Mucosa of stomach (tissue), 1 donor: ENCODE results near the gene GLB1L3.
"Not testable (repeated sequence)": the region's sequence is repeated elsewhere in the genome, so short reads cannot be mapped to it uniquely, and the experiment has no call there.

ENCODE experiments used
- H3K27me3 ChIP-seq: one replicate; pipeline ENCODE4 v1.7.0; 2013; ENCODE audit warnings: mild to moderate bottlenecking, low read length; ENCODE audit not compliant: control insufficient read depth, insufficient read depth
- H3K36me3 ChIP-seq: one replicate; pipeline ENCODE4 v1.7.0; 2013; ENCODE audit warnings: low read length; ENCODE audit not compliant: control insufficient read depth, insufficient read depth
- H3K4me1 ChIP-seq: one replicate; pipeline ENCODE4 v1.7.0; 2013; ENCODE audit warnings: mild to moderate bottlenecking, low read length; ENCODE audit not compliant: control insufficient read depth, insufficient read depth
- H3K4me3 ChIP-seq: one replicate; pipeline ENCODE4 v1.7.0; 2013; ENCODE audit warnings: low read length
- H3K9ac ChIP-seq: one replicate; pipeline ENCODE4 v1.7.0; 2013; ENCODE audit warnings: mild to moderate bottlenecking, low read length, moderate library complexity
- H3K9me3 ChIP-seq: one replicate; pipeline ENCODE4 v1.7.0; 2013; ENCODE audit warnings: mild to moderate bottlenecking, low read length, moderate library complexity; ENCODE audit not compliant: control insufficient read depth
- donor health status: Pancreatic carcinoma.

Gene GLB1L3

DNA sequence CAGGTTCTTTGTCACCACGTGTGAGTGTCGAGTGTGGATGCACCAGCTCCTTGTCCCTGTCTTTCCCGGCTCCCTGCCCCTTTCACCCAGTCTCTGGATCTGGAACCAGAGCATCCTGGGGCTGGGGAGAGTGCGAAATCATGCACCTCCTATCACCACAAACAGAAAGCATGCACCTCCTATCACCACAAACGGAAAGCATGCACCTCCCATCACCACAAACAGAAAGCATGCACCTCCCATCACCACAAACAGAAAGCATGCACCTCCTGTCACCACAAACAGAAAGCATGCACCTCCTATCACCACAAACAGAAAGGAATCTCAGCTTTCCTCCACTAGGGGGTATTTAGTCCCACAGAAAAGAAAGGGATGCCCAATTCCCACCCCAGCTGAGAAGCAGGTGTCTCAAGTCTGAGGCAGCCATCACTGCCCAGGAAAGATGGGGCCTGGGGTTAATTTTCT lies 5.9 kb upstream of the GLB1L3 start:
- no peaks in the 10 kb centered on the region for H3K9me3 ChIP-seq
- H3K9ac ChIP-seq = no peak overlapping the region
- no peak overlapping the region for H3K4me3 ChIP-seq
- peaks cover 9% of the 10 kb centered on the region for H3K4me1 ChIP-seq
- peaks cover 39% of the 10 kb centered on the region for H3K27me3 ChIP-seq
- H3K36me3 ChIP-seq = no peaks in the 10 kb centered on the region

DNA sequence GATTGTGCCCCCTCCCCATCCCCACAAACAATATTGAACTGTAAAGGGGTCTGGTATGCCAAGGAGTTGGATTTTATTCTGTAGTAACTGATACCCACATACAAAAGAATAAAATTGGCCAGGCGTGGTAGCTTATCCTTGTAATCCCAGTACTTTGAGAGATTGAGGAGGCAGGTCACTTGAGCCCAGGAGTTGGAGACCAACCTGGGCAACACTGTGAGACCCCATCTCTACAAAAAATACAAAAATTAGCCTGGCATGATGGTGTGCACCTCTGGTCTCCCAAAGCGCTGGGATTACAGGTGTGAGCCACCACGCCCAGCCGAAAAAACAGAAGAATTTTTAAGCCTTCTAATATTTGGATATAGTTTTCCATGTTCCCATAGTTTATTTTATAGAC lies 4.2 kb upstream of the GLB1L3 start:
- H3K36me3 ChIP-seq = no peaks in the 10 kb centered on the region
- H3K4me1 ChIP-seq = peaks cover 14% of the 10 kb centered on the region
- H3K27me3 ChIP-seq = peaks cover 56% of the 10 kb centered on the region
- H3K9me3 ChIP-seq = no peaks in the 10 kb centered on the region
- H3K4me3 ChIP-seq = no peak overlapping the region
- no peak overlapping the region for H3K9ac ChIP-seq

DNA sequence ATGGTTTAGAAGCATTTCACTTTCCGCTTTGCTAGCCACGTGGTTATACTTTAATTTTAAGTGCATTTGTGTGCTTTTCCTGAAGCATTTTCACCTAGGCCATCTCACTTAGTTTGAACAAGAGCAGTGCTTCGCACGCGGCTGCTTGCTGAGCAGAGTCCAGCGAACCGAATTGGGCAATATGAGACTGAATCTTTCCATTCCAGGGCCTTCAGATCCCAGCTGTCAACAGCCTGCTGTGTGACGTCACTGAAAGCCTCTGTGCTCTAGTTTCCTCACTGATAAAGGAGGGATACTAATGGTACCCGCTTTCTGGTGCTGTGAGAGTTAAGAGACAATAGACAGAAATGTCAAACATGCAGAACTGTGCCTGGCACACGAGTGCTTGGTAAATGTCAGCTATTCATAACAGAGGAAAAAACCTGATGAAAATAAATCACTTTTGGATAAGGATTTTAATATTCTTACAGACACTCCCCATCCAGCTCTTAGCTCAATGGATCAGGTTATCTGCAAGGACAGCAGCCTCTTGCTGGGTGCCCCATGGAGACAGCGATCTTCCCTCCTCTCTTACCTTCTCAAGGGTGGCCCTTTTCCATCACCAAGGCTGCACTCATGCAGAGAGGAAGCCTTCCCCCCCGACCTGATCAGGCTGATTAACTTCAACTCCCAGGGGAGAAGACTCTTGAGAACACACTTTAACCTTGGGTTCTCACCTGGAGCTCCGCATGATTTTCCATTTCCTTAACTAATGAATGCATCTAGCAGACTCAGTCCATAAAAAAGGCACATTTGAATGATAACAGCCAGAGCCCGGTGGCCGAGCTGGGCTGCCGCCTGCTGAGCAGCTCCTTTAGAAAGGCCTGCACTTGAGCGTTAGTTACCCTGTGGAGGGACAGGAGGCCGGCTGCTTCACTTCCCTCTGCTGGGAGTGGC lies 3.5 kb upstream of the GLB1L3 start:
- Histone ChIP-seq H3K36me3 (no peaks in the 10 kb centered on the region), H3K9me3 (no peaks in the 10 kb centered on the region), H3K27me3 (peaks cover 63% of the 10 kb centered on the region), H3K9ac (no peak overlapping the region), H3K4me3 (no peak overlapping the region), H3K4me1 (peaks cover 12% of the 10 kb centered on the region)

DNA sequence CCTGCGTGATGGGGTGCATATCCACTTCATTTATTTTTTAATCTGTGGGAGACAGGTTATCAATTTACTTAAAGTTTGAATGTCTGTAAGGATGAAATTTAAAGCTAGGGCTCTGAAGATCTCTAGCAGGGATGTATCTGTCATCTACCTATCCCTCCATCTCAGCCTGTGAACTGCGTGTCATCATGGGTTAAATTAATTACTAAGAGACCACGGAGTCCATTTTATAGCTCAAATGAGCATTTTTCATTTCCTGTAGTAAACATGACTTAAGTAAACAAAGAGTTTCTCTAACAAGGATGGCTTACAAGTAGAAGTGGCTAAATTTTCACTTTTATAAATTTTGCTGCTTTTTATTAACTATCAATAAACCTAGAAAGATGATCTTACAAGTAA lies 2.9 kb upstream of the GLB1L3 start:
- no peak overlapping the region for H3K9ac ChIP-seq
- H3K4me3 ChIP-seq = no peak overlapping the region
- peaks cover 70% of the 10 kb centered on the region for H3K27me3 ChIP-seq
- peaks cover 12% of the 10 kb centered on the region for H3K4me1 ChIP-seq
- H3K9me3 ChIP-seq = no peaks in the 10 kb centered on the region
- no peaks in the 10 kb centered on the region for H3K36me3 ChIP-seq

DNA sequence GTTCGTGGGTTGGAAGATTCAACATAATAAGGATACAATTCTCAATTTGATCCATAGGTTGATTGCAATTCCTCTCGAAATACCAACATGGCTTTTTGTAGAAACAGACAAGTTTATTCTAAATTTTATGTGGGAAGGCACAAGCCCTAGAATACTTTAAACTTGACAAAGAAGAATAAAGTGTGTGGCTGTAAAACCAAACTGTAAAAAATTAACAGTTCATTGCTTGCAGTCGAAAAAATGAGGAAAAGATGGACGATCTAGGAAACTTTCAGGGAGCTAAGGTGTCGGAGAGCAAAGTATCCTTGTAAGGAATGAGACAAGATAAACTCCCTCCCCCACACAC lies 1.0 kb upstream of the GLB1L3 start:
- Histone ChIP-seq H3K4me1 (peaks cover 12% of the 10 kb centered on the region), H3K9ac (no peak overlapping the region), H3K27me3 (peaks cover 74% of the 10 kb centered on the region), H3K9me3 (no peaks in the 10 kb centered on the region), H3K4me3 (no peak overlapping the region), H3K36me3 (no peaks in the 10 kb centered on the region)

DNA sequence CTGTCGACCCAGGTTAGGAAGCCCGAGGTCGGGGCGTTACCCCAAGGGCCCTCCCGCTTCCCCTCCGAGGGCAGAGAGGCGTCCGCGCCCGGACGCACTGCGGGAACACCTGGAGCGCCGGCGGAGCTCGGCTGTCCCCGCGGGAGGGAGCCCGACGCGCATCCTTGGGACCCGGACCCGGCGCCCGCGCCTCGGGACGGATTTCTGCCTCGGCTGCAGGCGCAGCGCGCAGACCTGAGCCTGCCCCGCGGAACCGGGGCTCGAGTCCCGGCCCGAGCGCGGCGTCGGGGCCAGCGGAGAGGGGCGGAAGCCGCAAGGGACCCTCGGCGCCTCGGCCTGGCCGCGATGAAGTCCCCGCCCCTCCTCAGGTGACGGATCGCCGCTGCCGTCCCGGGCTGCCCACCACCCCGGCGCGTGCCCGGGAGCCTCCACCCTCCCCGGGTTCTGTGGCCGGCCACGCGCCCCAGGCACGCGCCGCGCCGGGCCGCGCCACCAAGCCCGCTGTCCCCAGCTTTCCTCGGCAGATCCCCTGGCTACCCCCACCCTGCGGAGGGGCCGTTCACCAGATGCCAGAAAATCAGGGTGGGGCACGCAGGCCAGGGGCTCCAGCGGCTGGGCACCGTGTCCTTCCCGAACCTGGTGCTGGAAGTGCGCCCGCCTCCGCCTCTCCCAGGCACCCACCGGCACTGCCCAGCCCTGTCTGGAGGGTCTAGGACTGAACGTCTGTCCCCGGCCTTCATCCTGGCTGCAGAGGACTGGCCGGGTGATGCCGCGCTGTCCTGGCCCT lies 410 bp downstream of the GLB1L3 start:
- H3K9me3 ChIP-seq = no peaks in the 10 kb centered on the region
- no peaks in the 10 kb centered on the region for H3K36me3 ChIP-seq
- H3K9ac ChIP-seq = no peak overlapping the region
- peaks cover 12% of the 10 kb centered on the region for H3K4me1 ChIP-seq
- H3K27me3 ChIP-seq = peaks cover 67% of the 10 kb centered on the region
- H3K4me3 ChIP-seq = no peak overlapping the region

DNA sequence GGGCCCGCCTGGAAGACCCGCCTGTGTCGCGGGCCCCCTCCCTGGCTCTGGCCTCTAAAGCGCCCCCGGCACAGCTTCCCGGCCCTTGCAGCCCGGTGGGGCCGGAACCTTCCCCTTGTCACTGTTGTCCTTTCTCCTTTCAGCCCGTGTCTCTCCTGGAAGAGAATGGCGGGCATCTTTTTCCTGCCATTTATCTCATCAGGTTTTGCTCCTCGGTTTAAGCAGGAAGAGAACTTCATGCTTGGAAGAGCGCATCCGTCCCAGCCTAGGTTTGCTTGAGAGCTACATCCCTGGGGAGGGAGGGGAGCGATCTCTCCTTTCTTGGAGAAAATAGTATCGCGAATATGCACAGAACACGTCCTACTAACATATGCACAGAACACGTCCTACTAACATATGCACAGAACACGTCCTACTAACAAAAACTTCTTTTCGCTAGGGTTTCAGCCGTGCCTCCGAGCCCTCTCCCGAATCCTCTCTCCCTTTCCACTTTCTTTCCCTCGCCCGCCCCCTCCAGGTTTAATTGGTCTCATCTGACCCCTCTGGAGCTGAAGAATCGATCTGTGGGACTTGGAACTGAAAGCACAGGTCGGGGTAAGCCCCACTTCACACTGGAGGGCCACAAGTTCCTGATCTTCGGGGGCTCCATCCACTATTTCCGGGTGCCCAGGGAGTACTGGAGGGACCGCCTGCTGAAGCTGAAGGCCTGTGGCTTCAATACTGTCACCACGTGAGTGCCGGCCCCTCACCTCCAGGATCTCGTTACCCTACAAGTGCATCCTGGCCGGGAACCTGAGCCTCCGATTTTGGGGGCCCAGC lies 1.2 kb downstream of the GLB1L3 start:
- no peak overlapping the region for H3K9ac ChIP-seq
- H3K4me1 ChIP-seq = peaks cover 12% of the 10 kb centered on the region
- no peaks in the 10 kb centered on the region for H3K9me3 ChIP-seq
- H3K27me3 ChIP-seq = peaks cover 67% of the 10 kb centered on the region
- H3K4me3 ChIP-seq = no peak overlapping the region
- H3K36me3 ChIP-seq = no peaks in the 10 kb centered on the region

DNA sequence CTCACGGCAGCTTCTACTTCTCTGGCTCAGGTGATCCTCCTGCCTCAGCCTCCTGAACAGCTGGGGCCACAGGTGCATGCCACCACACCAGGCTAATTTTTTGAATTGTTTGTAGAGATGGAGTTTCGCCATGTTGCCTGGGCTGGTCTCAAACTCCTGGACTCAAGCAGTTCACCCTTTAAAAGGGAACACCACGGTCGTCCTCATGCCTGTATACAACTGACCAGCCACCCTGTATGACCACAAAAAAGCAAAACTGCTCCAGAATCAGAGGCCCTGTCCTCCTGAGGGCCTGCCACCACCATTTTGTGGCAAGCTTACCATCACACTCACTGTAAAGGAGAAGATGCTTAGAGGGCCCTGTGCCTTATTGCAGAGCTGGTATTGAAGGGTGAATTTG lies 2.2 kb downstream of the GLB1L3 start:
- H3K9me3 ChIP-seq = no peaks in the 10 kb centered on the region
- peaks cover 59% of the 10 kb centered on the region for H3K27me3 ChIP-seq

DNA sequence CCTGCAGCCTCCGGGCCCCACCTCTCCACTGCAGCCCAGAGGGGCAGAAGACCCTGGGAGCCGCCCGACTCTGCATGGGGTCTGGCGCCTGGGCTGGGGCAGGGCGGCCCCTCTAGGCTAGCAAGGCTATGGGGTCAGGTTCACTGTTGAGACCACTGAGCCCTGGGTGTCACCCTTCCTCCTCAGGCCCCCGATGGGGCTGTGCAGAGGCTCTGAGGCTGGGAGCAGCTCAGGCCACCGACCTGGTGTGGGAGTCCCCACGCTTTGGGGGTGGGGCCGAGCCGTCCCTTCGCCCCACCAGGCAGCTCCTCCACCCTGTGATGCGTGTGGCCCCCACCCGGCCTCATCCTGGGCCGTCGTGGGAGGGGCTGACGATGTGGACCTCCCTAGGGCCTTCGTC lies 5.5 kb downstream of the GLB1L3 start:
- H3K9ac ChIP-seq, H3K36me3 ChIP-seq, H3K4me1 ChIP-seq, H3K4me3 ChIP-seq, H3K9me3 ChIP-seq: not testable (repeated sequence)
- peaks cover 27% of the 10 kb centered on the region for H3K27me3 ChIP-seq

More for the DNA sequence above, 2.2 kb downstream of the GLB1L3 start:
- no peak overlapping the region for H3K4me3 ChIP-seq
- peaks cover 12% of the 10 kb centered on the region for H3K4me1 ChIP-seq
- H3K9ac ChIP-seq = no peak overlapping the region
- no peaks in the 10 kb centered on the region for H3K36me3 ChIP-seq

DNA sequence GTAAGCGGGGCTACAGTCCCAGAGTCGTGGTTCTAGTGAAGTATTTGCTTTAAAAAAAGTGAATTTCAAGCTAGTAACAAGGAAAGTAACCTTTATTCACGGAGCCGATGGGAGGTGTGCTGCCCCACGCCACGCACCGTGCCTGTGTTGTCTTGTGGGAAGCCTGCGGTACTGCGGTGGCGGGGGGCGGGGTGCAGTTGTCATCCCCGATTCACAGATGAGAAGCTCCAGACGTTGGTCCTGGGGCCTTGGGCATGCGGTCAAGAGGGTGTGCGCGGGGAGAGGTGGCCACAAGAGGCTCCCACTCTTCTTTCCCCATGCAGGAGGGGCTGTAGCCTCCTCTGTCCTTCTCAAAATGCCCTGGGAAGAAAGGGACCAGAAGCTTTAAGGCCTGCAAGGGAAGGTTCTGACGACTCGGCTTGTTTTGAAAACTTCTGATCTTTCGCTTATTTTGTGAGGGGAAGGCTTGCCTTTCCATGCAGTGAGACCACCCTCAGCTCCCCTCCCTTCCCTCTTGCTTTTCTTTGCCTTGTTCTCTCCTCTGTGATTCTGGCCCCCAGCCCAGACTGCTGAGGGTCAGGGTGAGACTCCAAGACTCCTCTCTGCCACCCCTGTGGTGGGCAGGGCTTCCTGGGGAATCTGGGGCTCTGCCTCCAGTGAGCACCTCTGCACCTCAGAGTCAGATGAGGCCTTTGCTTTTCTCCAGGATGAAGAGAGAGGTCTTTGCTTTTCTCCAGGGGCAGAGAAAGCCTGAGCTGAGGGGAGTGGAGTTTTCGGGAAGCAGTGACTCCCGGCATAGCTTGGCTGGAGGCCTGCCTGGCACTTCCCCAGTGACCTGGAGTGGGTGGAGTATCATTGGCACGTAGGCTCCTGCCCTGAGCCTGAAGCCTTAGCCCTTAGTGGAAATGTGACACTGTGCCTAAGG lies 6.2 kb downstream of the GLB1L3 start:
- no peak overlapping the region for H3K4me3 ChIP-seq
- H3K27me3 ChIP-seq = peaks cover 19% of the 10 kb centered on the region
- H3K4me1 ChIP-seq = no peaks in the 10 kb centered on the region
- no peaks in the 10 kb centered on the region for H3K9me3 ChIP-seq
- H3K9ac ChIP-seq = no peak overlapping the region
- no peaks in the 10 kb centered on the region for H3K36me3 ChIP-seq
